ENCODE data around the gene ELMO2.

ELMO2 gene

DNA sequence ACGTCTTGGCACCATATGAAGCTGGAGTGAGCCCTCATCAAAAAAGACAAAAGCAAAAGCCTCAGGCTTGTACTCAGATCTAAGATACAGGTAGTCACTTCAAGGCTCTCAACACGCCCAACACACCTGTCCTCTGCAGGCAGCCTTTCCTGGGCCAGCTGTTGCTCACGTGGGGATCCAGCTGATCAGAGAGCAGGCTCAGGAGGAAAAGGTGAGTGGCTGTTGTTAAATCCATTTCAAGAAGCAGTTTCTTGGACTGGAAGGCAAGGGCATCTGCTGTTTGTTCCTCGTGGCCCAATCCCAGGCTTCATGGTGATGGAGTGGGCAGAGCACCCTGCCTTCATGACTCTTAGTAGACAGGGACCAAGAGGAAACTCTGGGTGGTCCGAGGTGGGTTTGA lies 39.6 kb downstream of the ELMO2 start:
- no peak for DNase-seq (ENCODE audit: low spot score)

DNA sequence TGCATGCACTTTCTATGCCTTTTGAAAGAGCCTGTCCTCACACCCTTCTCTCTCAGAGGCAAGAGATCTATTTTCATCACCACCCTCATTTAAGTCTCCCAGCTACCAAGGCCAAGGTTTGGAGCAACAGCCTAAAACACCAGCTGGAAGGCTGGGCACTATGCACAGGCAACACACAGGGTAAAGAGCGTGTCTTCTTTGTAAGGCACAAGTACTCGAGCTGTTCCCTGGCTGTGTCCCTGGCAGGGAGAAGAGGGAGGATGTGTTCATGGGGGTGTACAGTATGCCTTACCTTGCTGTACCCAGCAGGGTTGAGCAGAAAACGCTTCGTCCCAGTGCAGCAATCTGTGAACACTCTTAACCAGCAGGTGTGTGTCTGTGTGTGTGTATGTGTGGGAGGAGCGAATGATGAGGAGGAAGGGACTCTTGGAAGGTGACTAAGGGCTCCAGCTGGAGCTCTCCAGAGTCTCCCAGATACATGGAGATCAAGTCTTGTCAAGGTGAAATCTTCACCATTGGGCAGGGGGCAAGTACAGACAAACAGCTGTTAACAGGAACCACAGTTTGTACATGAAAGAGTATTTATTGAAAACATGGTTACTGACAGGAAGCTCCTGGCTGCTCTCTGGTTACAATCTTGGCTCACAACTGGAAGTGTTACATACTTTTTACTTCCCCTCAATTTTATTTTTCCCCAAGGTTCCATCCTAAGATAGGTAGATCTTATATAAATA lies 40.8 kb downstream of the ELMO2 start:
- DNase-seq (ENCODE audit: low spot score): no peak

DNA sequence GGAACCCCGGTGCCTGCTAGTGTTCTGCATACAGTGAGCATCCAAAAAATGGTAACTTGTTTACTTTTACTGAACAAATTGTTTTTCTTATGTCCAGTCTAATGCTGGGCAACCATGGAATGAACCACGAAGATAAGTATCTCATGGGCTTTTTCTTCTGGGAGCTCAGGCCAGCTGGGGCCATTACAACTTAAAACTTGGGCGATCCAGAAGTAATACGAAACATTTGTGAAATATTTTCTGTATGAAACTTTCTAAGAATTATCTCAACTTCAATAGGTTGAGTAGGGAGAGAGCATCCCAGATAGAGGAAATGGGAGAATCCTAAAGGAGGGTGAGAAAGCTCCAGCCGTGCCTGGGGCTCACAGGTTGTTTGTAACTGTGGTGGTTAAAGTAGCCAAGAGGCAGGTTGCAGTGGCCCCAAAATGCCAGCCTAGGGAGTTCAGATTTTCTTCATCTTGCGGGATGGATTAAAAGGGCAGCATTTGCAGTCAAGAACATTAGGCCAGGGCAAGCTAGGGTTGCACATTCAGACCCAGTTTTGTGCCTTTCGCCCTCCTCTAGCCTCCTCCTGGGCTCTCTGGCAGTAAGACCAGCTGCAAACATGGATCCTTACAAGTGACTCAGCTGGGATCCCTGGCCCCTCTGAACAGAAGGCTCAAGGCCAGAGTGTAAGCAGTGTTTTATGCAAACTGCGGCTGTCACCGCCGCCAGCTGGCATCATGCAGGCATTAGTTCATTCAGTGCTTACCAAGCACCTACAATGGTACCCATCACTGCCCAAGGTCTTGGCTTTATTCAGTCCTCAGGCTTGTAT lies 41.5 kb downstream of the ELMO2 start:
- DNase-seq (ENCODE audit: low spot score): no peak

DNA sequence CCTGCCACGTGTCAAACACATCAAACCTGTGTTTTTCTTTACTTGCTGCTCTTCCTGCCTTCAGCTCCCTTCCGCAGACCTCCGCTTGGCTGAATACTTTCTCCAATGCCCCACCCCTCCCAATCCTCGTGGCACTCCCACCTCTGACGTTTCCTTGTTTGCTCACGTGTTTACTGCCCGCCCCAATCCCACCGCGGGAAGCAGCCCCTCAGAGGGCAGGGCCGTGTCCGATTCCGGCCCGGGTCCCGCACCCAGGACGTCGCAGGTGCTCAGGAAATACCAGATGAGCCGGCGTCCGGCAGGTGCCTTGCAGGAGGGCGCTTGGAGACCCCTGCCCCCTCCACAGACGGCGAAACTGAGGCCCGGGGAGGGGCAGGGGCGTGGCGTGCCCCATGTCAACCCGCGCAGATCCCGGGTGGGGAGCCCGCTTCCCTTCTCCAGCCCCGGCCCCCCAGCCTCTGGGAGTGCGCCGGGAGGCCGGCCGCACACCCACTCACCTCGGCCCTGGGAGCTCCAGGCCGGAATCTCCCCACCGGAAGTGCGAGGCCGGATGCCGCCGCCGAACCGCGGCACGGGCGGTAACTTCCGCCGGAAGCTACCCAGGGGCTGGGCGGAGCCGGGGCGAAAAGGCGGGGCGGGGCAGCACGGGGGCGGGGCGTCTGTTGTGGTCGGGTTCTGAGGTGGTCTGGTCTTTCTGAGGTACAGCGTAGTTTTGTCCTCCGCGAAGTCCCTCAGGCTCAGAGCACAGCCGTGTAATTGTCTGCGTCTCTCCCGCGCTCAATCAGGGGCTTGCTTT lies 42.3 kb downstream of the ELMO2 start:
- DNase-seq (ENCODE audit: low spot score): peak; percentile 93

DNA sequence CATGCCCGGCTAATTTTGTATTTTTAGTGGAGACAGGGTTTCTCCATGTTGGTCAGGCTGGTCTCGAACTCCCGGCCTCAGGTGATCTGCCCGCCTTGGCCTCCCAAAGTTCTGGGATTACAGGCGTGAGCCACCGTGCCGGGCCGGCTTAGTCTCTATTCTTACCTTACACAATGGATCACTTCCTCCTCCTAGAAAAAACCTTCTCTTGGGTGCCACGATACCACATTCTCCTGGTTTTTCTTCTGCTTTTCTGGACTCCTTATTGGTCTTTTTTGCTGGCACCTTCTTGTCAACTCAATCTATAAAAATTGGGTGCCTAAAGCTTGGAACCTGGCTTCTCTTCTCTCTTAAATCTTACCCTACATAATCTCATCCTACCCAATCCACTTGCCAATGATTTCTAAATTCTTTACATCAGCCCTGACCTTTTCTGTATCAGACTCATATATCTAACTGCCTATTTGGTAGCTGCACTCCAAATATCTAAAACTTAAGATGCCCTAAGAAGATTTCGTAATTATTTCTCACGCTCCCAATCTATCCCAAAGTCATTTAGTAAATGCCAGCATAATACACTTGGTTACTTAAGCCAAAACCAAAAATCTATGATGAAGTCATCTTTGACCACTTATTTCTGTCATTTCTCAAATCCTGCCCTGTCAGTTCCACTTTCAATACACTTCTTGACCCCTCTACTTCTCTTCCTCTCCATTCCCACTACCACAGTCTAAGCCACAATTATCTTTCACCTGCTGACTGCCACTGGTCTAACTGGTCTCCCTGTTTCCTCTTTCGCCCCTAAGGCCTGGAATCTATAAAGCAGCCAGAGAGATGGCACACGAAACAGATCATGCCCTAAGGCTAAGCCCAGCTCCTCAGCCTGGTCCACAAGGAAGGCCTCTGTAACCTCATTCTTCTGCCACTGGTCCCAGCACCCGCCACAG lies 43.2 kb downstream of the ELMO2 start:
- no peak for DNase-seq (ENCODE audit: low spot score)

DNA sequence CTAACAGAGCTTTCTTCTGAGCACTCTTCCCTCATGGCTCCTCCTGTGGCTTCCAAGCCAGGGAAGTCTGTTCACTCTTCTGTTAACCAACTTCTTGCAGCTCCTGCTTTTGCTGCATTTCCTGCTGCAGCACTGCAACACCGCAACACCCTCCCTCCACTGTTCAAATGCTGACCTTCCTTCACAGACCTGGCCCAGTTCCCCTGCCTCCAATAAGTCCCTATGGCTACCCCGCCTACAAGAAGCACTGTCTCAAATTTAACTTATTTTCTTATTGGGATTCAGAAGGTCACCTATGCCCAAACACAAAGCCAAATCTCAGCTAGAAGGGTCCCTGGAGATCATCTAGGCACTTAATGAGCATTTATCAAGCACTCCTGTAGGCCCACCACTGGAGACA lies 44.6 kb downstream of the ELMO2 start:
- DNase-seq (ENCODE audit: low spot score): no peak

DNA sequence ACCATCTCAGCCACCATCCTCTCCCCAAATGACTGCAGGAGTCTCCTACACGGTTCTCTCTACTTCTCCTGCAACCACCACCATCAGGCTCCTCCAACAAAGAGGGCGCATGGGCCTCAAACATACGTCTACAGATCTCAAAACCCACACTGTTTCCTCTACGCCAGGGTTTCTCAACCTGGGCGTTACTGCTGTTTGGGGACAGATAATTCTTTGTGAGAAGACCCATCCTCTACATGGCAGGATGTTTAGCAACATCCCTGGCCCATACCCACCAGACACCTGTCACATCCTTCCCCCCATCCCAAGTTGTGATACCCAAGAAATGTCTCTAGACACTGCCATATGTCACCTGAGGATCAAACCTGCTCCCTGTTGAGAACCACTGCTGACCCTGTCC lies 45.0 kb downstream of the ELMO2 start:
- no peak for DNase-seq (ENCODE audit: low spot score)

DNA sequence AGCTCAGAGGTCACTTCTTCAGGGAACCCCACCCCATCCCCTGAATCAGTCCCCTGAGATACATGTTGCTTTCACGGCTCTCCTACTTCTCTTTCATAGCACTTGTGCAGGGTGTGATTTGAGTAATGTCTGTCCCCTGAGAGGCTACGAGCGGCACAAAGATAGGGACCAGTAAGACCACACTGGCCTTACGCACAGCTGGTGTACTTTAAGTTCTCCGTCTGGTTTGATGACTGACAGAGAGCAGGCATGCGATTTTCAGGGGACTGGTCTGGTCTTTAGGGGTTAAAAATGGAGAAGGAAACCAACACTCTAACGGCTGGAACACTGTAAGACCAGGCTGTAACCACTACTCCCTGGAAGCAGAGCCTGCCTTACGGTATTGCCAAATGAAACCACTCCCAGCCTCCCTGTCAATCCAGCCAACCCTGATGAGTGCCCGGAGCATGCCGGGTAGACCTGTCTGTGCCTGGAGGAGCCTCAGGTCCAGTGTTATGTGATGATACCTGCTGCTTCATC lies 47.1 kb downstream of the ELMO2 start:
- no peak for DNase-seq (ENCODE audit: low spot score)

DNA sequence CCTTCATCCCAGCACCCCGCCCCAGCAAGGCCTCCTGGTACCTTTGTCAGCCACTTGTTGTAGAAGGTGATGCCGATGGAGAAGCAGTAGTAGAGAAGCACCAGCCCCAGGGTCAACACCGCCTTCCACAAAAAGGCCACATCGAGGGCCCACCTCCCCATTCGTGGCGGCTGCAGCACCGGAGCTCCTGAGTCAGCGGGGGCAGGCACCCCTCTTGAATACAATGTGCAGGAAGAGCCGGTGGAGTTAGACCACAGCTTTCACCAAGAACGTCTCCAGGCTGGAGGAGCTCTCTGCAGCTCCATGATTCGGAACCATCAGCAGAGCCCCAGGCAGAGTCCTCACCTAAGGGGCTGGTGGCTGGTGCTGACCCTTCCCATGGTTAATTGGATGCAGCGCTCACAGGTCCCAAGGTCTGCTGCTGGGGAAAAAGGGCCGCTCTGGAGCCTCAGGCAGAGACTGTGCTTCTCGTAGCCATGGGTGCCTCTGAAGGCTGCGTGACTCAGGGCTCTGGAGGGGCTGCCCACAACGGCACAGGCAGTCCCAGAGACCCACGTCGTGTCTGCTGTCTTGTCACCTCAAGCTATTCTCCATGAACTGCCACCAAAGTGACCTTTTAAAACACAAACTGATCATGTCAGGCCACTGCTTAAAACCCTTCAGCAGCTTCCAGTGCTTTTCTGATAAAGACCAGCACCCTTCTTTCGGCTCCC lies 47.9 kb downstream of the ELMO2 start:
- DNase-seq (ENCODE audit: low spot score): no peak

DNA sequence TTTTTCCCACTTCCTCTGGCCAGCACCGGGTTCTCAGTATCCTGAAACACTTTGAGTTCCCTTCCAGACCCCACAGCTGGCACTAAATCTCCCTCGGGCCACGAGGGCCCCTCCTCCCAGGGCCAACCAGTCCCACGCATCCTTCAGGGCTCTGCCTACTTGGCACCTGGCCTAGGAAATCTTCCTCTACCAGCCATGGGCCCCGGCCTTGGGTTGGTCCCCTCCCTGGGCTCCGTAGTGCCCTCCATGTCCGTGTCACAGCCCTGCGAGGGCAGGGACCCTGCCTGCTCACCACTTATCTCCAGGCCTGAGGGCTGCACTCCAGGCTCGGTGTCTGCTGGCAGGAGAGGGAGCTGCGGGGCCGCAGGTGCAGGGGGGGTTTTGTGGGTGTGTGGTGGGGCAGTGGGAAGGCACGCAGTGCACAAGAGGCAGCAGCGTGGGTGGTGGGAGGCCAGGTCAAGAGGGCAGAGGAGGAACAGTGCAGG lies 49.3 kb downstream of the ELMO2 start:
- no peak for DNase-seq (ENCODE audit: low spot score)

DNA sequence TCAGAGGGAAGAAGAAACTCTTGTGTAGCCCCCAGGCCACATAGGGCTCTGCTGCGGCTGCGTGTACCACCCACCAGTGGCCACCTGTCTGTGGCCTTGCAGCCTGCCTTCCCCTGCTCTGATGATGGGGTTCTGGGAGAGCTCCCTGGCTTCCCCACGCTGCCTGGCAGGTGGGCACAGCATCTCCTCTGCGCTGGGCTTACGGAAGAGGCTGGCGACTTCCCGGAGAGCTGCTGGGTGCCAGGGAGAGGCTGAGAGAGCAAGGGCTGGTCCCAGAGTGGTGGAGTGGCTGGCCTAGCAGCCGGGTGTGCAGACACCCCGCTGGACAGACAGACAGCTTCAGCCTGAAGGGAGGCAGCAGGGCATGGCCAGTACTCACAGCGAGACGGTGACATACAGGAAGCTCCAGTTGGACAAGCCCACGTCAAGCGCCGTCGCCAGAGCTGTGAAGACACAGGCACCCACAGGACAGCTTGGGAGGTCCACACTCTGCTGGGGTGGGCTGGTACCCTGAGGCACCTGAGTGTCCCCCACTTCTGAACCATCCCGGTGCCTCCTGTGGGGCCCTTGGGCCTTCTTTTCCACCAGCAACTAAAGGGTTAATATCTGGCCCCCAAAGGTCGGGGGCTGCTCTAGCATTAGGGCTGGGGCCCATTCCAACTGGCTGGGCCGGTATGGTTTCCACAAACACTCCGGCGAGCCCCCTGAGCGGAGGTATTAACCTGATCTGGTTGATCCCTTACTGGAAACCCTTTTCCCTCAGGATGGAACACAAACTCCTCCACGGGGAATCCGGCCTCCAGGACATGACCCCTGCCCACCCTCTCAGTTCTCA lies 50.0 kb downstream of the ELMO2 start:
- no peak for DNase-seq (ENCODE audit: low spot score)

DNA sequence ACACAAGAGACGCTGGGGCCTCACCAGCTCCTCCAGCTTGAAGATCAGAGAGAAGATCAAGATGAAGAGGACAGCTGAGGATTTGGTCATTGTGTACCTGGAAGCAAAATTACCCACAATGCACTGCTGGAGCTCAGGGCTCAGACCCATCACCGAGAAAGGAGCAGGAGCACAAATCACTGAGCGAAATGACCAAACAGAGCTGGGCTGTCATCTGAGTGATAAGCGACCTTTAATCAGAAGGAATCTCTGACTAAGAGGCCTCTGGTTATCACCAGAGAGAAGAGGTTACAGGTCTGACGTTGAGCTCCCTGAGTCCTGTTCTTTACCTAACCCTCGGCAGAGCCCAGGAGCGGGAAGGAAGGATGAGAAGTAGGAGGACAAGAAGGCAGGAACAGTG lies 50.6 kb downstream of the ELMO2 start:
- no peak for DNase-seq (ENCODE audit: low spot score)

DNA sequence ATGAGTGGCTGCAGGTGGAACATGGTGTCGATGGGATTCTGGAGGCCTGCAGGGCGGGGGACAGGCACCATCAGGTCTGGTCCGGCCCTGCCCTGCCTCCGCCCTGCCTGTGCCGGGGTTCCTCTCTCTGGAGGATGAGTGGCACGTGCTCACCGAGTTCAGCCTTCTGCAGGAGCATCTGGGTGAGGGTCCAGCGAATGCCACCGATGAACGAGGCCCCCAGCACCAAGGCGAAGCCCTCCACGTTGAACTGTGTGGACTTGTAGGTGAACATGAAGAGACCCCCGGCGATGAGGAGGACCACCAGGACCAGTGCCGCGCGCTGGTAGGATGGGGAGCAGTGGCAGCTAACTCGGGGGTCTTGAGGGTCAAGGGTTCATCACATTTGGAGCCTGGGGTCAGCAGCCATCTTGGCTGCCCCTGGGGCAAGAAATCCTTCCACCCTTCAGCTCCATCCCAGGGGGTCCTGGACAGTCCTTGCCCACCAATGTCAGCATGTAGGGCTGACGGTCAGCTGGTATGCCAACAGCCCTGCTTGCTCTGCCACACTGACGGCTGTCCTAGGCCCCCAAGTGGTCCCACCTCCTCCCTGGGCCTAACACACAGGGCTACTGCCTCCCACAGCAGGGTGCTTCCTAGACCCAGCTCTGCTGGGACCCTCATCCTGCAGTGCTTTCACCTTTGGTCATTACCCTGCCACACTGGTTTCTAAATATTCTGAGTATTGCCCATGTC lies 51.3 kb downstream of the ELMO2 start:
- no peak for DNase-seq (ENCODE audit: low spot score)

DNA sequence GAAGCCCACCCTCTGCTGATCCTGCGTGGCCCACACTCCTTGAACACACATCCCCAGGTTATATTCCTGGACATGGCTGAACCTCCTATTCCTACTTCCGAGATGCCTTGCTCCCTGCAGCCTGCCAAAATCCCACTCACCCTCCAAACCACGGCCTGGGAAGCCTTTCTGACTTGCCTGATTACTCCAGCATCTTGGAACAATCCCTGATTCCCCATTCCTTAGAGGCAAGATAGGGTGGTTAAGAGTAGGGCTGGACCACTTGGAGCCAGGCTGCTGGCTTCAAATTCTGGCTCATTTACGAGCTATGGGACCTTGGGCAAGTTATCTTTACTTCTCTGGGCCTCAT lies 52.2 kb downstream of the ELMO2 start:
- DNase-seq (ENCODE audit: low spot score): no peak

DNA sequence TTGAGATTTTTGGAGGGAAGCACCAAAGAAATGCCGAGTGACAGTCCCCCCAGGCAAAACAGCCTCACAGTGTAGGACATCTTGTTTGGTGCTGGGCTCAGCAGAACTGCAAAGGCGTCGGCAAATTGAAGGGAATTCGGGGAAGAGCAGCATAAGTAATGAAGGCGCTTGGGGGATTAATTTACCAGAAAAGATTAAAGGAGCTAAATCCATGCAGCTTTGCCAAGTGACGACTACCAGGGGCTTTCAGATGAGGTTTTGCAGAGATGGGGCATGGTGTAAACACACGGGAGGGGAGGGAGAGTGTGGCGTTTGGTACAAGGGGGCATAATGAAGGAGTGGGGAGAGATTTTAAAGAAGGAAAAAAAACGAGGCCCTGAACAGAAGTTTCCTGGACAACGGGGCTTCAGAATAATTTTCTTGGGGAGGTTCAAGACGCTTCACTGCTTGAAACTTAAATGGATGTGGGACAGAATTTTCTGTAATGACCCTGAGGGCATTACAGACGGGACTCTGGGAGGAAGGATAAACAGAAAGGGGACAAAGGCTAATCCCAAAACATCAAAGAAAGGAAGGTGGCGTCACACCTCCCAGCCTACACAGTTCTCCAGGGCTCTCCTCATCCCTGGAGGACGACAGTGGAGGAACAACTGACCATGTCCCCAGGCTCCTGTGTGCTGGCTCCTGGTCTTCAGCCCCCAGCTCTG lies 52.8 kb downstream of the ELMO2 start:
- DNase-seq (ENCODE audit: low spot score): no peak

DNA sequence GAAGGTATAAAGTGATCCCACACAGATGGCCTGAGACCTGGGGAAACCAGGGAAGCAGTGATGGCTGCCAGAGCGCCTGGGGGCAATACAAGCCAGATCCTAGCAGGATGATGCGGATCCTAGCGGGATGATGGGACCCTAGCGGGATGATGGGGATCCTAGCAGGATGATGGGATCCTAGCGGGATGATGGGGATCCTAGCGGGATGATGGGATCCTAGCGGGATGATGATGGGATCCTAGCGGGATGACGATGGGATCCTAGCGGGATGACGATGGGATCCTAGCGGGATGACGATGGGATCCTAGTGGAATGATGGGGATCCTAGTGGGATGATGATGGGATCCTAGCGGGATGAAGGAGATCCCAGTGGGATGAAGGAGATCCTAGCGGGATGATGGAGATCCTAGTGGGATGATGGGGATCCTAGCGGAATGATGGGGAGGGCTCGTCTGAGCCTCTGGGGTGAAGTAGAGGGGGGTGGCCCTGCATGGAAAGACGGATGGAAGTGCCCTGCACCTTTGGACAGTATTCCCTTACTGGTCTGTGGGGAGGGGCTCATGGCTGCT lies 54.0 kb downstream of the ELMO2 start:
- DNase-seq (ENCODE audit: low spot score): no peak

DNA sequence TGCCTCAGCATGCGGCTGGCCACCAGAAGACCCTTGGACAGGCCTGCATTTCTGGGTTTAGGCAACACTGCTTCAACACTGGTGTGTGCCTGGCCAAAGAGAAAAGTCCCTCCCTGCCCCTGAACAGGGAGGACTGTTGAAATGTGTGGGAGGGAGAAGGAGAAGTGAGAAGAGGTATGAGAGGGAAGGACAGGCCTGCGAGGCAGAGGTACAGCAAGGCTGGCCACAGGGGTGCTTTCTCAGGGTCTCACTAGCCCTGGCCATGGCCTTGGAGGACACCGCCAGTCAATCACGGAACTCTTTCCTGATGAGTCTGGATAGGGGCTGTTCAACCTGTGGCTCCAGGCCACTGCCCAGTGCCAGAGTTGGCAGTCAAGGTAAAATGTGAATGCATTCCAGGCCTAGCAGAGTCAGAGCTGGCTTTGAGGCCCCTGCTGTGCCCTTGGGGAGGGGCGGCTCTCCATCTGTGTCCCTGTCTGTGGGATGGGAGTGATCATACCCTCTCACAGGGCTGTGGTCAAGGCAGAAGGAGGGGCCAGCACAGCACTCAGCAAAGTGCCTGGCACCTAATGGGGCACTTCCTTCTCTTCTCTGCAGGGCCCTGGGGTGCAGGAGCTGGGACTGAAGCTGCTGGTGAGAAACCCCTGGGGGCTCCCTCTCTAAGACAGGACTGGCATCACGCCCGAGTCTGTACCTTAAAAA lies 54.9 kb downstream of the ELMO2 start:
- DNase-seq (ENCODE audit: low spot score): no peak

DNA sequence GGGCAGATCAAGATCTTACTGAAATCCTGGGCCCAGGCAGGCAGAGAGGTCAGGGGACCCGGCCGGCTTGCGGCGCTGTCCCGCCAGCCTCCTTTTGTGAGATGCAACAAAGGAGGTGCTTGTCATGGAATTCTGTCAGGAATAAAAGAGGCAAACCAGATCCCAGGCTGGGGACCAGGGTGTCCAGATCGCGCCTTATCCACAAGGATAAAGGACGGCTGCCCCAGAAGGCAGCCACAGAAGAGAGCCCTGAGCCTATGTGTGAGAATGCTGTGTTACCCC lies 55.5 kb downstream of the ELMO2 start:
- DNase-seq (ENCODE audit: low spot score): no peak

Data from SW480 (cell line).